PC-9 (cell line): Measurements from ENCODE around the gene SPSB2.

Source experiments
- EZH2 ChIP-seq: fragments of 200-600 bp; sonication (generic); IDR thresholded peaks from 2 replicates; pipeline ENCODE4 v1.8.0; 2017; ENCODE audit warnings: antibody characterized with exemption, low read depth
- TF ChIP-seq, protein P1 (sequence below): fragments of 200-600 bp; sonication (generic); conservative IDR thresholded peaks from 2 replicates; pipeline ENCODE4 v1.6.1; 2017; ENCODE audit warnings: mixed run types, antibody characterized with exemption, mild to moderate bottlenecking, moderate library complexity

DNA sequence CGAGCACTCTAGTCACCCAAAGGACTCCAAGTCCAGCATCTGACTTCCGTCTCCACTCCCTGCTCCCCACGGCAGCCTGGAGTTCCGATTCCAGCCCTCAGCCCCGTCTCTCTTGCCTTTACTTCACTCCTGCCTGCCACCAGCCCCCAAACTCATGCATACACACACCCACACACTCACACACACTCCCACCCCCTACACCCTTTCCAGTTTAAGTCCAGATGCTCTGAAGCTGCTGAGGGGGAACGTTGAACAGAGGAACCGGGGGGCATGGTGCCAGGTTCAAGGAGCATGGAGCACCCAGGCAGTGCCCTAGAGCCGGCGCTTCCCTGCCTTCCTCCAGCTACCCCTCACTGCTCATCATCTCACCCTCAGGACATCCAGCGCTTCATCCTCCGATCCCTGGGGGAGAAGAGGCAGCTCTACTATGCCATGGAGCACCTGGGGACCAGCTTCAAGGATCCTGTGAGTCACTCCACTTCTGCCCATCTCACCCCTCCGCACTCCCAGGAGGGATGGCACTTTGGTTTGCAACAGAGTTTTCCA is 41.6 kb downstream of the SPSB2 start:
- TF ChIP-seq, protein P1, sequence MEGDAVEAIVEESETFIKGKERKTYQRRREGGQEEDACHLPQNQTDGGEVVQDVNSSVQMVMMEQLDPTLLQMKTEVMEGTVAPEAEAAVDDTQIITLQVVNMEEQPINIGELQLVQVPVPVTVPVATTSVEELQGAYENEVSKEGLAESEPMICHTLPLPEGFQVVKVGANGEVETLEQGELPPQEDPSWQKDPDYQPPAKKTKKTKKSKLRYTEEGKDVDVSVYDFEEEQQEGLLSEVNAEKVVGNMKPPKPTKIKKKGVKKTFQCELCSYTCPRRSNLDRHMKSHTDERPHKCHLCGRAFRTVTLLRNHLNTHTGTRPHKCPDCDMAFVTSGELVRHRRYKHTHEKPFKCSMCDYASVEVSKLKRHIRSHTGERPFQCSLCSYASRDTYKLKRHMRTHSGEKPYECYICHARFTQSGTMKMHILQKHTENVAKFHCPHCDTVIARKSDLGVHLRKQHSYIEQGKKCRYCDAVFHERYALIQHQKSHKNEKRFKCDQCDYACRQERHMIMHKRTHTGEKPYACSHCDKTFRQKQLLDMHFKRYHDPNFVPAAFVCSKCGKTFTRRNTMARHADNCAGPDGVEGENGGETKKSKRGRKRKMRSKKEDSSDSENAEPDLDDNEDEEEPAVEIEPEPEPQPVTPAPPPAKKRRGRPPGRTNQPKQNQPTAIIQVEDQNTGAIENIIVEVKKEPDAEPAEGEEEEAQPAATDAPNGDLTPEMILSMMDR, result no peak
- TF ChIP-seq EZH2, result no peak
